HG02938 (cell line): Measurements from ENCODE around the gene ULK1.

Source experiments
- ATAC-seq: cut with Tn5 transposase; IDR thresholded peaks from one replicate; pipeline ENCODE4 v1.9.1; 2021; ENCODE audit warnings: mild to moderate bottlenecking, moderate library complexity; ENCODE audit not compliant: unreplicated experiment

ULK1 gene

GRCh38 chr12:131894313-131894860 lies at the start of gene ULK1:
ULK1 (plus strand) TSS chr12:131894622; CDS start chr12:131895002, 380 bp downstream.
- peak; percentile 59 for ATAC-seq

- ATAC-seq = no peak
Measured at GRCh38 chr12:131844656-131845055, 49.8 kb upstream of the ULK1 start.

GRCh38 chr12:131845121-131845520 lies 49.3 kb upstream of the ULK1 start:
- ATAC-seq = no peak

- ATAC-seq = no peak
Measured at GRCh38 chr12:131847456-131847855, 47.0 kb upstream of the ULK1 start.

GRCh38 chr12:131848753-131849152 lies 45.7 kb upstream of the ULK1 start:
- no peak for ATAC-seq

GRCh38 chr12:131849700-131850553 lies 44.5 kb upstream of the ULK1 start:
- ATAC-seq = no peak

- no peak for ATAC-seq
Measured at GRCh38 chr12:131850856-131851559, 43.4 kb upstream of the ULK1 start.

GRCh38 chr12:131851741-131852550 lies 42.5 kb upstream of the ULK1 start:
- ATAC-seq = no peak

- ATAC-seq = no peak
Measured at GRCh38 chr12:131852551-131853299, 41.7 kb upstream of the ULK1 start.

GRCh38 chr12:131853832-131854797 lies 40.3 kb upstream of the ULK1 start:
- ATAC-seq = no peak

- ATAC-seq = no peak
Measured at GRCh38 chr12:131854861-131855476, 39.5 kb upstream of the ULK1 start.

- ATAC-seq = no peak
Measured at GRCh38 chr12:131855521-131856142, 38.8 kb upstream of the ULK1 start.

- no peak for ATAC-seq
Measured at GRCh38 chr12:131856366-131857097, 37.9 kb upstream of the ULK1 start.

GRCh38 chr12:131857908-131858850 lies 36.2 kb upstream of the ULK1 start:
- no peak for ATAC-seq

GRCh38 chr12:131860472-131861260 lies 33.8 kb upstream of the ULK1 start:
- ATAC-seq = no peak
